Fibroblast of lung (primary cell): ENCODE results near the gene TARP.

Experiments used
- DNase-seq, 2 donors: peaks; one replicate each; pipeline versions ENCODE4 v3.0.0 to v3.0.0-alpha.2; 2010; ENCODE audit warnings: low read depth in 2 of 2
- H2AFZ ChIP-seq: 2 replicates; pipeline ENCODE4 v1.5.1; 2012; ENCODE audit warnings: low read length, control low read depth, inconsistent platforms
- H3K27ac ChIP-seq: 2 replicates; pipeline ENCODE4 v1.5.1; 2011; ENCODE audit warnings: low read length, control low read depth; ENCODE audit not compliant: insufficient read depth
- H3K27me3 ChIP-seq: 2 replicates; pipeline ENCODE4 v1.5.1; 2011; ENCODE audit warnings: mild to moderate bottlenecking, low read length; ENCODE audit not compliant: control insufficient read depth, insufficient read depth
- H3K36me3 ChIP-seq: 2 replicates; pipeline ENCODE4 v1.5.1; 2011; ENCODE audit warnings: low read length; ENCODE audit not compliant: control insufficient read depth, insufficient read depth
- H3K4me1 ChIP-seq: 2 replicates; pipeline ENCODE4 v1.5.1; 2011; ENCODE audit warnings: low read length; ENCODE audit not compliant: control insufficient read depth, insufficient read depth; ENCODE audit errors: extremely low read depth
- H3K4me2 ChIP-seq: 2 replicates; pipeline ENCODE4 v1.5.1; 2011; ENCODE audit warnings: low read length, control low read depth; ENCODE audit not compliant: insufficient read depth; ENCODE audit errors: extremely low read depth
- H3K4me3 ChIP-seq, 4 experiments: fragments of 200-600 bp in 1 of 4; sonication (generic) in 1 of 4; replicated peaks in 1 of 4; 2 replicates each; pipeline ENCODE4 v1.5.1; 2011 to 2016; ENCODE audit warnings: low read length in 4 of 4, low read depth in 3 of 4, mild to moderate bottlenecking in 3 of 4, control low read depth in 2 of 4, inconsistent platforms in 1 of 4, mixed read lengths in 1 of 4; ENCODE audit not compliant: insufficient read depth in 1 of 4; ENCODE audit errors: control extremely low read depth in 1 of 4
- H3K79me2 ChIP-seq: 2 replicates; pipeline ENCODE4 v1.5.1; 2012; ENCODE audit warnings: mild to moderate bottlenecking, low read length, inconsistent platforms; ENCODE audit not compliant: control insufficient read depth, insufficient read depth
- H3K9ac ChIP-seq: 2 replicates; pipeline ENCODE4 v1.5.1; 2011; ENCODE audit warnings: mild to moderate bottlenecking, low read length, control low read depth; ENCODE audit not compliant: insufficient read depth
- H3K9me3 ChIP-seq: 2 replicates; pipeline ENCODE4 v1.5.1; 2012; ENCODE audit warnings: low read depth, low read length; ENCODE audit not compliant: control insufficient read depth, insufficient read depth
- H4K20me1 ChIP-seq: 2 replicates; pipeline ENCODE4 v1.5.1; 2011; ENCODE audit warnings: low read length; ENCODE audit not compliant: control insufficient read depth, insufficient read depth; ENCODE audit errors: extremely low read depth
- EZH2 ChIP-seq: IDR thresholded peaks from 2 replicates; pipeline ENCODE4 v1.5.1; 2012; ENCODE audit warnings: low read length, control low read depth, mild to moderate bottlenecking; ENCODE audit errors: missing control alignments
- TF ChIP-seq, protein P1 (sequence below), 2 donors: IDR thresholded peaks in 1 of 2; conservative IDR thresholded peaks in 1 of 2; 1 replicate in 1 of 2; 2 replicates in 1 of 2; pipeline ENCODE4 v1.5.1; 2011 to 2012; ENCODE audit warnings: low read length in 2 of 2, control low read depth in 1 of 2, inconsistent platforms in 1 of 2, low read depth in 1 of 2, mild to moderate bottlenecking in 1 of 2

Gene TARP

DNA sequence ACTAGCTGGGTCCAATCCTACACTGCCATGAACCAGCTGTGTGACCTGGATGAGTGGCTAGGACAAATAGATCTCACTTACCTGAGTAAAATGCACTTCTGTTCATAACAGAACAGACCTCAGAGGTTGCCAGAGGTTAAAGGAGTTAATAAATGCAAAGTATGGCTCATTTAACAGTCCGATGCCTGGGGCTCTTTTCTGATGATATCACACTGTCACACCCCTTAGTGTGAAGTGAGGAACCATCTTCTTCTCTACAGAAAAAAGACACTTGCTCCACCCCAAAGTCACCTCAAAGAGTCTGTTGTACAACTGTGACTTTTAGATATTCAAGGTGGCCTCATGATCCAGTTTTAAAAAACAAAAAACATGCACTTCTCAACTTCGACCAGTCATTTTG lies 21.5 kb upstream of the TARP start:
- Histone ChIP-seq H3K4me3 (no peak overlapping the region), H3K36me3 (no peaks in the 10 kb centered on the region), H3K27me3 (no peaks in the 10 kb centered on the region), H3K4me2 (no peak overlapping the region), H3K79me2 (no peaks in the 10 kb centered on the region), H3K9me3 (no peaks in the 10 kb centered on the region), H3K27ac (no peak overlapping the region), H2AFZ (no peak overlapping the region), H3K9ac (no peak overlapping the region), H4K20me1 (no peaks in the 10 kb centered on the region), H3K4me1 (no peaks in the 10 kb centered on the region)
- no peak for TF ChIP-seq EZH2
- DNase-seq: no peak

DNA sequence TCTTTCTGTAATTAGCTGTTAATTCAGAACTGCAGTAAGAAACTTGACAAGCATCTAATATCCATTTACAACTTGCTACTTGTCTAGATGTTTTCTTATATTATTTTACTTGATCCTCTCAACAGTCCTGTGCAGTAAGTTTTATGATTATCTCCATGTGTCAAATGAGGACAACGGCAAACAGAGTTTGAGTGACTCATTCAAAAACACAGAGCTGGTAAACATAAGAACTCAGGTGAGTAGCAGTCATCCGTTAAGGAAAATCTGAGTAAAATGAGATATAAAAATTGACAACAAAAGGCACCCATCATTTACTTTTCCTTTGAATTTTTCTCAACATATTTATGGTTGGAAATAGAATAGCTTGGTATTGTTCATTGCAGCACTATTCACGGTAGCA lies 19.0 kb upstream of the TARP start:
- H2AFZ ChIP-seq: no peak overlapping the region
- no peaks in the 10 kb centered on the region for H3K9me3 ChIP-seq
- H3K9ac ChIP-seq: no peak overlapping the region
- no peaks in the 10 kb centered on the region for H3K36me3 ChIP-seq
- H4K20me1 ChIP-seq: no peaks in the 10 kb centered on the region
- DNase-seq: no peak
- no peak overlapping the region for H3K4me2 ChIP-seq
- H3K79me2 ChIP-seq: no peaks in the 10 kb centered on the region
- no peaks in the 10 kb centered on the region for H3K27me3 ChIP-seq
- H3K27ac ChIP-seq: no peak overlapping the region
- no peak for TF ChIP-seq EZH2
- TF ChIP-seq, protein P1, sequence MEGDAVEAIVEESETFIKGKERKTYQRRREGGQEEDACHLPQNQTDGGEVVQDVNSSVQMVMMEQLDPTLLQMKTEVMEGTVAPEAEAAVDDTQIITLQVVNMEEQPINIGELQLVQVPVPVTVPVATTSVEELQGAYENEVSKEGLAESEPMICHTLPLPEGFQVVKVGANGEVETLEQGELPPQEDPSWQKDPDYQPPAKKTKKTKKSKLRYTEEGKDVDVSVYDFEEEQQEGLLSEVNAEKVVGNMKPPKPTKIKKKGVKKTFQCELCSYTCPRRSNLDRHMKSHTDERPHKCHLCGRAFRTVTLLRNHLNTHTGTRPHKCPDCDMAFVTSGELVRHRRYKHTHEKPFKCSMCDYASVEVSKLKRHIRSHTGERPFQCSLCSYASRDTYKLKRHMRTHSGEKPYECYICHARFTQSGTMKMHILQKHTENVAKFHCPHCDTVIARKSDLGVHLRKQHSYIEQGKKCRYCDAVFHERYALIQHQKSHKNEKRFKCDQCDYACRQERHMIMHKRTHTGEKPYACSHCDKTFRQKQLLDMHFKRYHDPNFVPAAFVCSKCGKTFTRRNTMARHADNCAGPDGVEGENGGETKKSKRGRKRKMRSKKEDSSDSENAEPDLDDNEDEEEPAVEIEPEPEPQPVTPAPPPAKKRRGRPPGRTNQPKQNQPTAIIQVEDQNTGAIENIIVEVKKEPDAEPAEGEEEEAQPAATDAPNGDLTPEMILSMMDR (conservative IDR thresholded peaks at IDR 0.05 in 1 of 2, IDR thresholded peaks at IDR 0.05 in 1 of 2; ENCODE audit: low read depth in 1 of 2, low read length in 2 of 2): no peak
- H3K4me1 ChIP-seq: no peaks in the 10 kb centered on the region
- H3K4me3 ChIP-seq: no peak overlapping the region

DNA sequence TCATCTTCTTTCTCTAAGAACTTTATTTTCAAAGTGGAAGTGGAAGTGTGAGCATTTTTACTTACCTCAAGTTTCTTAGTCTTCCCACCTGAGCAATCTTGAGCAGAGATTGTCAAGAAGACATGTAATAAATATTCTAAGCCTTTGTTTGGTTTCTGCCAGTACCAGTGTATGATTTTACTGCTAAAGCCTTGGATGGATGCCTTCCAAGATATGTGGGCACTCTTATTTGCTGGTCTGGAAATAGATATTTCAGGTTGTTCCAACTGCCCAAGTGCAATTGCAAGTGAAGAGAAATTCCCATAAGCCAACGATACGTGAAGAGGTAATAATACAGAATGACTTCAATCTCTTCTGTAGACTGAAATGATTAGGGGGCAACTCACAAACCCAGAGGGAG lies 18.2 kb upstream of the TARP start:
- TF ChIP-seq, protein P1 (conservative IDR thresholded peaks at IDR 0.05 in 1 of 2, IDR thresholded peaks at IDR 0.05 in 1 of 2; ENCODE audit: low read depth in 1 of 2, low read length in 2 of 2): no peak
- no peak for TF ChIP-seq EZH2
- Histone ChIP-seq H3K4me2 (no peak overlapping the region), H3K79me2 (no peaks in the 10 kb centered on the region), H3K4me3 (no peak overlapping the region), H3K9ac (no peak overlapping the region), H3K36me3 (no peaks in the 10 kb centered on the region), H3K27me3 (no peaks in the 10 kb centered on the region), H4K20me1 (no peaks in the 10 kb centered on the region), H3K4me1 (no peaks in the 10 kb centered on the region), H3K27ac (no peak overlapping the region), H3K9me3 (no peaks in the 10 kb centered on the region), H2AFZ (no peak overlapping the region)
- no peak for DNase-seq
